Measurements from ENCODE around the gene CFAP99.
A peak's percentile ranks its signal among the peaks of the same experiment; 100 is the strongest.

CFAP99 gene

DNA sequence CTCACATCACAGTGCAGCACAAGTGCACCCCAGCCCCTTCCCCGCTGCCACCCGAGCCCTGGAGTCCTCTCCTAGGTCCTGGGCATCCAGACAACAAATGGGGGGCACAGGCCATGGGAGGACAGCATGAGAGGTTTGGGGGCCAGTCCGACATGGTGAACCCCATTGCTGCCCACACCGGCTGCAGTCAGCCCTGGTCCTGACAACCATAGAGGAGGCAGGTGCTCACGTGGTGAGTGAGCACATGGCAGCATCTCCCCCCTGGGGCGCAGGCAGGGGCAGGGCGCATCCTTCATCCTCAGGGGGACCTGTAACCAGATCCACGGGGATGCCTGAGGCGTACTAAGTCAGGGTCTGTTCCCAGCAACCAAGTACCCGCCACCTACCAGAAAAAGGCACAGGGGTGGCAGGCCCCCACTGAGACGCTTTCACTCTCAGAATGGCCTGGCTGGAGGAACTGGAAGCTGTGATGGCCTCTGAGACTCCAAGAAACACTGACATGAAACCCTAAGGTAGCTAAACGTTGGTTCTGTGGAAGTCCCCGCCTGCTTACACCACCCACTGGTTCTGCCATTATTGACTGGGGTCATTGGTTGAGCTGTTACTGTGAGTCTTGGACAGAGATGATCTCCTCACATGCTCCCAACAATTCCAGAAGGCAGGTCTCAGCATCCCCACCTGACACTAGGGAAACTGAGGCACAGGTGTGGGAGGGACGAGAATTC lies 6.8 kb upstream of the CFAP99 start:
- DNase-seq (ENCODE audit: low read depth, low spot score): no peak

DNA sequence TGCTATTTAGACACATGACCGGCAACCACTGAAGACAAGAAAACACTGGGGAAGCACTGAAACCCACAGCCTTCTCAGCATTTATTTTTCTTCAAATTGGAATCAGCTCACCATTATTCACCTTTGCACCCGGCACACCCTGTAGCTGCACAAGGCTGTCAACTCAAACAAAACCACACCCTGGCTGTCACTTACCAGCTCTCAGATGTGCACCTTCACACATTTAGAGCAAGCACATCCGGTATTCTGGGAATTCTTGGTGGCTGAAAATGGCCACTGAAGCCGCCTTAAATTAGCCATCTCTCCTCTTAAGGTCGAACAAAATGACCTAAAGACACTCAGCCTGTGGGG lies 6.2 kb upstream of the CFAP99 start:
- peak; percentile 36 for DNase-seq (ENCODE audit: low read depth, low spot score)

GRCh38 chr4:2412885-2413716 lies 5.7 kb upstream of the CFAP99 start:
- DNase-seq (ENCODE audit: low read depth, low spot score): peak; percentile 80

GRCh38 chr4:2413821-2414610 lies 4.7 kb upstream of the CFAP99 start:
- DNase-seq (ENCODE audit: low read depth, low spot score): no peak

DNA sequence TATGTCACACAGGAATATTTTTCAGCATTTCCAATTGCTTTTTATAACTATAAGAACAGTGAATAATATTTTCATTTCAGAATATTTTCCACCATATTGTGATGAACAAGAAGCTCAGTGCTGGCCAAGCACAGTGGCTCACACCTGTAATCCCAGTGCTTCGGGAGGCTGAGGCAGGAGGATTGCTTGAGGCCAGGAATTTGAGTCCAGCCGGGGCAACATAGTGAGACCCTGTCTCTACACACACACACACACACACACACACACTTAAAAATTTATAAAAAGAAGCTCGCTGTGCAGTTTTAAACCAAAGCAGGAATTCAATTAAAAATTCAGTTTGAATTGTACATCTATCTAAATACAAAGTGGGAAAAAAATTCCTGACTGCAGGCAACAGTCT lies 3.5 kb upstream of the CFAP99 start:
- DNase-seq (ENCODE audit: low read depth, low spot score): no peak

DNA sequence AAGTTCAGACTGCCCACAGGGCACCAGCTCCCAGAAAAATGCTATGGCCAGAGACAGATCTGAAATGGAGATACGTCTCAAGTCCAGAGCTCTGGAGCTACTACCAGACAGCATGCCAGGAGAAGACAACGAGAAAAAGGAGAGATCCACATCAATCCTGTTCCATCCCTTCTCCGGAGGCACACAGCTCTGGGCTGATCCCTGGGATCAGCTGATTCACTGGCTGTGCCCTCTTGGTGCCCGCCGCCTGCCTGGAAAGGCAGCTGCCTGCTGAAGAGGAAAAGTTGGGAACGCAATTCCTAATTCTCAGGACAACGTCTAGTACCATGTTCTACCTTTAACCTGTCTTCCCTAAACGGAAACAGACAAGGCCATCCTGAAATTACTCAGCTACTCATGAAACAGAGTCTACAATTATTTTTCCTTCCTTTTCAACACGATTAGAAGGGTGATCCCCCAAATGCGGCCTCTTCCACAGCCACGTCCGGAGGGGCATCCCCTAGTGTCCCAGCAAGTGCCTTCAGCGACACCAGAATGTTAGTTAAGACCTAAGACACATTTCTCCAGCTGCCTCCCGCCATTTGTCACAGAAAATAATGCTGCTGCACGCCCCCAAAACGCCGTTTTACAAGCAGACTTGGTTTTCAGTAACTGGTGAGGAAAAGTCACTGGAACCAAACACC lies 2.7 kb upstream of the CFAP99 start:
- DNase-seq (ENCODE audit: low read depth, low spot score): no peak

DNA sequence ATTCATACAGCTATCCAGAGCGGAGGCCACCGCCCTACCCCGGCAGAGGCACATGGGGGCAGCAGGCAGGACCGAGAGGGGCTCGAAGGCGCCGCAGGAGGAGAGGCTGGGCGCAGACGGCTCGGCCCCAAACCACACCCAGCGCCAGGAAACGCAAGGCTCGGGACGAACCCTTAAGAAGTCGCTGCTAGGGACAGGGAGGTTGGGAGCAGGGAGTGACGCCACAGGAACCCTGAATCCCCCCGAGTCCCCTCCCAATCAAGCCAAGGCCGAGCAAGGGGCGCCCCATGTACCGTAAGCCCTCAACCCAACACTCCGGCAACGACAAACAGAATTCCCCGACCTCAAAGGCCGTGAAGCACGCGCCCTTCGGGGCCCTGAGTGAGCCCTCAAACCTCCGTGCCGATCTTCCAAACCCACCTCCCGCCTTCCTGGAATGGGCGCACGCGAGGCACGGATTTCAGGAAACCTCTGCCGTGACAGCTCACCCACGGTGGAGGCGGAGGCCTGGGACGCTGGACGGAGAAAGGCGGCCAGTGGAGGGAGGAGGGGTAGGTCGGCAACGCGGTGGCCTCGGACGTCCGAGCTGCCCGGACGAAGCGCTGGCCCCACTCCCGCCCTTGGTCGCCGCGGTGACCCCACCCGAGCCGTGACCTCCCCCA lies 2.1 kb upstream of the CFAP99 start:
- DNase-seq (ENCODE audit: low read depth, low spot score): no peak

GRCh38 chr4:2417226-2417764 lies 1.5 kb upstream of the CFAP99 start:
- no peak for DNase-seq (ENCODE audit: low read depth, low spot score)

DNA sequence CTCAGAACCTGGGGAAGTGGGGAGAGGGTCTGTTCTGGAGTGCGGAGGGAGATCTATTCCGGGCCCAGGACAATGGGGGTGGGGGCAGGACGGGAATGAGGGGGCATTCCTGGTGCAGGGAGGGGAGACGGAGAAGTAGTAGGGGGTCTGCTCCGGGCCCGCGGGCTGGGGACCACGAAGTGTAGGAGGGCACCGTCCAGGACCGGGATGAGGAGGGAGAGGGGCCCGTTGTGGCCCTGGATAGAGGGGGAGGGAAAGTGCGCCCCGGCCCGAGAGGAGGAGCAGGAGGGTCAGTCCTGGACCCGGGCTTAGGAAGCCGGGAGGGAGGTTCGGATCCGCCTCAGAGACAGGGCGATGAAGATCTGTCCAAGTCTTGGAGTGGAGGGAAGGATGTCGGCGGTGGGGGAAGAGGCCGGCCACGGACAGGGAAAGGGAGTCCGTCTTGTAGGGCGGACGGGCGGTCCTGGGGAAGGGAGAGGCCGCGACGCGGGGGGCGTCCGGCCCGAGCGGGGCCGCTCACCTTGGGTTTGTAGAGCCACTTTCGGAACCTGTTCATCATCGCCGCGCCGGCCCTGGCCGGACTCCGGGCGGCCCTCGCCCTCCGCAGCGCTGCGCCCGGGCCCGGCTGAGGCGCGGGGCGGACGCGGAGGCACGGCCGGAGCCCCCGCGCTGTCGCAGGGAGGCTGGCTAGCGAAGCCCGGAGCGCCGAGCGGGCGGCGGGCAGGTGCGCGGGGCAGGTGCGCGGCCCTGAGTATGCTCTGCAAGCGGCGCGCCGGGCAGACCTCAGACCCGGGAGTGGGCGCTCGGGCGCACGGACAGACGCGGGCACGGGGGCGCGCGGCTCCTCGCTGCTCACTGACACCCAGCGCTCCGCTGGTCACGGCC lies 748 bp upstream of the CFAP99 start, which contains the start of gene ZFYVE28:
ZFYVE28 (minus strand) TSS at position 881 of the 885 bp plus-strand sequence; CDS start at position 559, 322 bp downstream.
- DNase-seq (ENCODE audit: low read depth, low spot score): no peak

- no peak for DNase-seq (ENCODE audit: low read depth, low spot score)
Measured at GRCh38 chr4:2419814-2420213, 1.1 kb downstream of the CFAP99 start.

- DNase-seq (ENCODE audit: low read depth, low spot score): no peak
Measured at GRCh38 chr4:2421928-2422327, 3.2 kb downstream of the CFAP99 start.

DNA sequence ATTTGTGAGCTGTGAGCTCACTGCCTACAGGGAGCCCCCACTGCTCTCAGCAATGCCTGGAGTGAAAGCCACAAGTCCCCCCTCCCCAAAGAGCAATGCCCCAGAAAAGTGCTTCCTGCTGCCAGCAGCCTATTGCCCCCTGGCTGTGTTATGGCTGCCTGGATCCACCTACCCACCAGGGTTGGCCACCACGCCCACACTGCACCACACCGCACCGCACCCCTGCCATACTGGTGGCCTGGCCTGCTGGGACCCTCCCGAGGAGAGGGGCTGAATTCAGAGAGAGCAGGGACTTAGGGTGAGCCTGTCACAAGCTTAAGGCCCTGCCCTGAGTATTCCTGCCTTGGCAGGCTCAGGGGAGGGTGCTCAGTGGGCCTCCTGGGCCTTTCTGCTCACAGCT lies 4.3 kb downstream of the CFAP99 start:
- no peak for DNase-seq (ENCODE audit: low read depth, low spot score)

DNA sequence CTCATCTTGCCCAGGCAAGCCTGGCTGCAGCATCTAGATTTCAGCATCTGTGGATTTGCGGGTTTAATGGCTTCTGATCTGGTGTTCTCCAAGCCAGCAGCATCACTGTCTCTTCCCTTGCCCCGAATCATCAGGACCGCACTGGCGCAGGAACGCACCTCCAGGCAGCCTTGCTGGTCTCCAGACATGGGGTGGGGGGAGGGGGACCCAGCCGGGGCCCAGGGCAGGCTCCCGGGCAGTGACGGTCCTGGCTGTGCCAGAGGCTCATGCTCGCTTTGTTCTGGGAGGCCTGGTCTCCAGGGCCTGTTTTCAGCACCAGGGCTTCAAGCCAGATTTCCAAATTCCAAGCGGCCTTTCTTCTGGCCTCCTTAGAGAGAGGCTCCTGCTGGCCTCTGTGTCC lies 4.9 kb downstream of the CFAP99 start:
- no peak for DNase-seq (ENCODE audit: low read depth, low spot score)

GRCh38 chr4:2424581-2424980 lies 5.8 kb downstream of the CFAP99 start:
- no peak for DNase-seq (ENCODE audit: low read depth, low spot score)

DNA sequence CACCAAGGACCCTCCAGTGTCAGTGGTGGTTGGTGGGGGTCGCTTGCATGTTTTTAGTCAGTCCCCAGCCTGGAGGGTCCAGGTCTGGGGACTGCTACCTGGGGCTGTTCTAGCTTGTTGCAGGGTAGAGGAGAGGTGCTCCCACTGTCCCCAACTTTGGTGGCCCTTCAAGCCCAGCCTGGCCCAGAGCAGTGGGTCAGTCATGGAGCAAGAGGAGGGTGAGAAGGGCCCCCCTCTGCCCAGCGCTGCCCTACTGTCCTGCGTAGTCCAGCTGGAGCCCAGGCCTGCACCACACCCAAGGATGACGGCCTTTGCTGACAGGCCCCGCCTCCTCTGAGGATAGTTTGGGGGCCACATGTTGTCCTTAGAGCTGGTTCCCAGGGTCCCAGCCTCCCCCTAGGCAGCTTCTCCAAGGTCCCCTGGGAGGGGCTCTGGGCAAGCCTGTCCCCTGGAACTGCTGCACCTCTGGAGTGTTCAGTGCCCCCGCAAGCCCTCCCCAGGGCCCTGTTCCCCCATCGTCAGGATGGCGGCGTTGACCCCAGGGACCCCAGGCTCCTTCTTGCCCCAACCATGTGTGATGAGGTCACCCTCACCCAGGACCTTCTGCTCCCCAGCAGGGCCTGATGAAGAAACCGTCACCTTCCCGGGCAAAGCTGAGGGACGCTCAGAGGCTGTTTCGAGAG lies 6.8 kb downstream of the CFAP99 start:
- no peak for DNase-seq (ENCODE audit: low read depth, low spot score)

GRCh38 chr4:2426069-2426397 lies 7.3 kb downstream of the CFAP99 start:
- DNase-seq (ENCODE audit: low read depth, low spot score): no peak

DNA sequence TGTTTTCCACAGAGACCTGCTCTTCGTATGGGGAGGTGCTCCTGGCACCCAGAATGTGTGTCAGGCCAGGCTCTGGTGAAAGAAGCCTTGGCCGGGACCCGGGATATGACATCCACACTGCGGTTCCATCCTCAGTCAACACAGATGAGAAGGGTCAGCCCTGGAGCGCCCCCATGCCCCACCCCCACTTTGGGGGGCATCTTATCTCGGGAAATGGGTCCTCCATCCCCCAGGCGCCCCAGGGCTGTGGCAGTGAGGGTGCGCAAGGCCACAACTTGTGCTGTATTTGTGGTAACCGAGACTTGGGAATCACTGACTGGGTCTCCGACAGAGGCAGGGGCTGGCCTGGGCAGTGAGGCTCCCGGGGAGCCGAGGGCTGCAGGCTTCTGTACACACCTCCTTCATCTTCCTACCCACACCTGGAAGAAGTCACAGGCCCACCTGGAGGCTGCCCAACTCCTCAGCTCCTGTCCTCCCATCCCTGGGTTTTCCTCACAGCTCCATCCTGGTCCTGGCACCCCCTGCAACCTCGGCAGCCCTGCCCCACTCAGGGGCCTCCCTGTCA lies 8.0 kb downstream of the CFAP99 start:
- no peak for DNase-seq (ENCODE audit: low read depth, low spot score)

DNA sequence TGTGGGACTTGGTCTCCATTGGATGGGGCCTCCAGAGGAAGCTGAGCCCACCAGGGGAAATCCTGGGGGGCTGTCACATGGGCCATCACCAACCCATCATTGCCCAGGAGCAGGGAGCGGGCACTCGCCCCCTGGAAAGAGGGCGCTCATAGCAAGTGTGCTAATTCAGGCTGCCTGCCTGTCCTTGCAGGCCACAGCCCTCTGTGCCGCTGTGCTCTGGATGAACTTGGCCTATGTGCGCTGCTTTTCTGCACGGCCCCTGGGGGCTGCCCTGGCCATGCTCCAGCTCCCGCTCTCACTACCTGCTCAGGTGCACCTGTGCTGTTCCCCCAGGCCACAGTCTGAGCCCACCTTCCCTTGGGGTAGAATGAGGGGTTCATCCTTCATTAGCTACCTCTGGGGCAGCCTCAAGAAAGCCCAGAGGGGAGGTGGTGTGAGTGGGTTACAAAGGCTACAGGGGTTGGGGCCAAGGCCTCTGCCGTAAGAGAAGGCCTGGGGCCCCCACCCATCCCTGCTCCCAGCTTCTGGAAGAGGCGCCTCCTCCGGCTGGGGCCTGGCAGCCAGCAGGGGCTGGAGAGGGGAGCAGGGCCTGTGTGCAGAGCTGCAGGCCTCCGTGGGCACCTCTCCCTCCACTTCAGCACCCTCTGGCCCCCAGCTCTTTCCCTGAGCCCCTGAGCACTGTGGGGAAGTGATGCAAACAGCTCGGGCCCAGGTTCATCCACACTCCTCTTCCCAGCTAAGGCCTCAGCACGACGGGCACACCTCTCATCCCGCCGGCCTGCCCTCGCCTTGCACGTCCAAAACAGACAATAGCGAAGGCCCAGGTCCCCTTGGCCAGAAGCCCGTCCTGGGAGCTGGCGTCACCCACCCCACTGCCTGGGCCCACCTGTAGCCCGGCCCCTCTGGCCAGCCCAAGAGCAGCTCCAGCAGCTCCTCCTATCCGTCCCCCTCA lies 8.9 kb downstream of the CFAP99 start:
- no peak for DNase-seq (ENCODE audit: low read depth, low spot score)
